ENCODE data around the gene RNF220. TPM values are rescaled to one million over a fixed set of nuclear protein-coding genes. Genes with fewer than 3 reads are reported as not detected.
A peak's percentile ranks its signal among the peaks of the same experiment; 100 is the strongest.

The RNF220 gene
- total RNA-seq, 1 experiment from 2014 or later = 72.9 TPM

- DNase-seq (ENCODE audit: low read depth) = no peak
Observed at GRCh38 chr1:44609768-44610526, 204.9 kb downstream of the RNF220 start.

- no peak for DNase-seq (ENCODE audit: low read depth)
Observed at GRCh38 chr1:44610527-44611148, 205.6 kb downstream of the RNF220 start.

- no peak for DNase-seq (ENCODE audit: low read depth)
Observed at GRCh38 chr1:44611419-44611818, 206.4 kb downstream of the RNF220 start.

GRCh38 chr1:44611866-44612265 lies 206.8 kb downstream of the RNF220 start:
- DNase-seq (ENCODE audit: low read depth) = no peak

- no peak for DNase-seq (ENCODE audit: low read depth)
Observed at GRCh38 chr1:44613941-44614340, 208.9 kb downstream of the RNF220 start.

- DNase-seq (ENCODE audit: low read depth) = no peak
Observed at GRCh38 chr1:44616284-44616990, 211.4 kb downstream of the RNF220 start.

- DNase-seq (ENCODE audit: low read depth) = peak; percentile 82
Observed at GRCh38 chr1:44616991-44617702, 212.1 kb downstream of the RNF220 start.

- DNase-seq (ENCODE audit: low read depth) = no peak
Observed at GRCh38 chr1:44617703-44618029, 212.6 kb downstream of the RNF220 start.

- DNase-seq (ENCODE audit: low read depth) = peak; percentile 91
Observed at GRCh38 chr1:44619261-44619900, 214.3 kb downstream of the RNF220 start.

GRCh38 chr1:44620072-44620471 lies 215.0 kb downstream of the RNF220 start:
- DNase-seq (ENCODE audit: low read depth) = peak; percentile 40

- no peak for DNase-seq (ENCODE audit: low read depth)
Observed at GRCh38 chr1:44621841-44622286, 216.8 kb downstream of the RNF220 start.

GRCh38 chr1:44624268-44624901 lies 219.3 kb downstream of the RNF220 start:
- DNase-seq (ENCODE audit: low read depth) = no peak

GRCh38 chr1:44625348-44625747 lies 220.3 kb downstream of the RNF220 start:
- DNase-seq (ENCODE audit: low read depth) = no peak

GRCh38 chr1:44628962-44629756 lies 224.1 kb downstream of the RNF220 start:
- peak; percentile 98 for DNase-seq (ENCODE audit: low read depth)

- peak; percentile 85 for DNase-seq (ENCODE audit: low read depth)
Observed at GRCh38 chr1:44630116-44630515, 225.1 kb downstream of the RNF220 start.

GRCh38 chr1:44631333-44631646 lies 226.2 kb downstream of the RNF220 start:
- DNase-seq (ENCODE audit: low read depth) = no peak

GRCh38 chr1:44631647-44632539 lies 226.8 kb downstream of the RNF220 start:
- DNase-seq (ENCODE audit: low read depth) = peak; percentile 80

- DNase-seq (ENCODE audit: low read depth) = peak; percentile 31
Observed at GRCh38 chr1:44632598-44632997, 227.5 kb downstream of the RNF220 start.

- no peak for DNase-seq (ENCODE audit: low read depth)
Observed at GRCh38 chr1:44634606-44635189, 229.6 kb downstream of the RNF220 start.
